HCT116 (cell line): ENCODE data around the gene PRR16. TPM values are rescaled to one million over a fixed set of nuclear protein-coding genes. Genes with fewer than 3 reads are reported as not detected.

Source experiments
- ATAC-seq: fragments of 200-7000 bp; cut with Tn5 transposase; 2 replicates; pipeline ENCODE4 v1.9.1; 2020; ENCODE audit warnings: mild to moderate bottlenecking, moderate library complexity
- BruUV-seq: library from RNA; stranded (reverse); fragments of 400-500 nt; replicated peaks from 2 replicates; lab custom pipeline; 2021; lab: Mats Ljungman, UMichigan
- CTCF ChIA-PET: fragments of 300-600 bp; sonication (Branson Sonifier 250); formaldehyde crosslinking; loops from one replicate; lab custom pipeline; 2021; ENCODE audit warnings: antibody characterized with exemption; lab: Charles Lee
- POLR2A ChIA-PET: fragments of 300-600, 350-600 bp; sonication (Branson Sonifier 250); formaldehyde crosslinking; loops from one replicate; lab custom pipeline; 2021; ENCODE audit warnings: antibody characterized with exemption; lab: Charles Lee
- RAD21 ChIA-PET, 2 experiments: fragments of 300-600 bp; sonication (Branson Sonifier 250); formaldehyde crosslinking; loops; one replicate each; lab custom pipeline; 2023; ENCODE audit warnings: low total read pairs in 2 of 2; ENCODE audit not compliant: uncharacterized antibody in 2 of 2, unreplicated experiment in 2 of 2, low non-redundant PET in 1 of 2; lab: Charles Lee
- DNase-seq: peaks from one replicate; pipeline ENCODE4 v3.0.0-alpha.2; 2010; ENCODE audit warnings: low read depth, low spot score
- H2AFZ ChIP-seq: fragments of 200-600 bp; shearing (Covaris generic), sonication (generic); 2 replicates; pipeline ENCODE4 v1.6.1; 2017; ENCODE audit warnings: low read depth, mixed run types, mixed read lengths, antibody characterized with exemption, low read length; ENCODE audit not compliant: poor library complexity, severe bottlenecking
- H3K27ac ChIP-seq: 2 replicates; pipeline ENCODE4 v1.5.1; 2012; ENCODE audit warnings: low read depth, low read length
- H3K27me3 ChIP-seq: fragments of 200-600 bp; sonication (generic); 2 replicates; pipeline ENCODE4 v1.6.1; 2016; ENCODE audit warnings: mixed run types, low read length, mixed read lengths; ENCODE audit not compliant: insufficient read depth
- H3K36me3 ChIP-seq, 2 experiments: fragments of 200-500 bp in 1 of 2; fragments of 200-600 bp in 1 of 2; sonication (Bioruptor generic) in 1 of 2; sonication (generic) in 1 of 2; 2 replicates each; pipeline versions ENCODE4 v1.5.1 to v1.6.1; 2014 to 2016; ENCODE audit warnings: low read length in 2 of 2, inconsistent platforms in 1 of 2, mixed read lengths in 1 of 2, mixed run types in 1 of 2; ENCODE audit not compliant: insufficient read depth in 2 of 2, control insufficient read depth in 1 of 2
- H3K4me1 ChIP-seq, 2 experiments: fragments of 200-600 bp in 1 of 2; sonication (generic) in 1 of 2; 2 replicates each; pipeline versions ENCODE4 v1.5.1 to v1.6.1; 2012 to 2017; ENCODE audit warnings: low read length in 2 of 2, inconsistent platforms in 1 of 2, mild to moderate bottlenecking in 1 of 2, mixed read lengths in 1 of 2, mixed run types in 1 of 2, moderate library complexity in 1 of 2; ENCODE audit not compliant: insufficient read depth in 2 of 2, control insufficient read depth in 1 of 2
- H3K4me2 ChIP-seq: fragments of 200-600 bp; sonication (generic); 2 replicates; pipeline ENCODE4 v1.6.1; 2017; ENCODE audit warnings: mixed run types, low read length, mixed read lengths
- H3K4me3 ChIP-seq, 2 experiments: fragments of 200-600 bp in 1 of 2; sonication (generic) in 1 of 2; replicated peaks in 1 of 2; 2 replicates each; pipeline ENCODE4 v1.5.1; 2011 to 2016; ENCODE audit warnings: low read length in 2 of 2, control low read depth in 1 of 2, low read depth in 1 of 2, mild to moderate bottlenecking in 1 of 2, mixed read lengths in 1 of 2, mixed run types in 1 of 2
- H3K79me2 ChIP-seq: fragments of 200-600 bp; sonication (generic); 2 replicates; pipeline ENCODE4 v1.6.1; 2017; ENCODE audit warnings: mild to moderate bottlenecking, mixed run types, low read length, moderate library complexity, mixed read lengths; ENCODE audit not compliant: insufficient read depth
- H3K9ac ChIP-seq: fragments of 200-600 bp; sonication (generic); 2 replicates; pipeline ENCODE4 v1.6.1; 2016; ENCODE audit warnings: low read length, mixed read lengths
- H3K9me2 ChIP-seq: fragments of 200-600 bp; sonication (generic), shearing (Covaris generic); 2 replicates; pipeline ENCODE4 v1.6.1; 2017; ENCODE audit warnings: mixed run types, mild to moderate bottlenecking, moderate library complexity; ENCODE audit not compliant: insufficient read depth
- H3K9me3 ChIP-seq, 2 experiments: fragments of 200-500 bp in 1 of 2; fragments of 200-600 bp in 1 of 2; sonication (Bioruptor generic) in 1 of 2; sonication (generic) in 1 of 2; 2 replicates each; pipeline ENCODE4 v1.6.1; 2014 to 2017; ENCODE audit warnings: low read length in 2 of 2, mixed read lengths in 2 of 2, inconsistent platforms in 1 of 2, low read depth in 1 of 2, mild to moderate bottlenecking in 1 of 2, mixed run types in 1 of 2, moderate library complexity in 1 of 2; ENCODE audit not compliant: control insufficient read depth in 1 of 2, insufficient read depth in 1 of 2
- H4K20me1 ChIP-seq: fragments of 200-600 bp; sonication (generic), shearing (Covaris generic); 2 replicates; pipeline ENCODE4 v1.6.1; 2017; ENCODE audit warnings: mixed run types, mild to moderate bottlenecking, moderate library complexity; ENCODE audit not compliant: insufficient read depth
- CBX3 ChIP-seq: IDR thresholded peaks from 2 replicates; pipeline ENCODE4 v1.6.1; 2012; ENCODE audit warnings: low read depth
- CEBPB ChIP-seq: IDR thresholded peaks from 2 replicates; pipeline ENCODE4 v1.6.1; 2012; ENCODE audit warnings: low read depth
- EGR1 ChIP-seq: IDR thresholded peaks from 2 replicates; pipeline ENCODE4 v1.6.1; 2012; ENCODE audit warnings: low read depth
- EZH2 ChIP-seq: fragments of 200-600 bp; sonication (generic); IDR thresholded peaks from 2 replicates; pipeline ENCODE4 v1.6.1; 2017; ENCODE audit warnings: antibody characterized with exemption, mixed run types
- JUND ChIP-seq: IDR thresholded peaks from 2 replicates; pipeline ENCODE4 v1.6.1; 2012
- POLR2AphosphoS5 ChIP-seq: IDR thresholded peaks from 2 replicates; pipeline ENCODE4 v1.6.1; 2011; ENCODE audit warnings: mild to moderate bottlenecking, low read depth, low read length, moderate library complexity
- YY1 ChIP-seq: IDR thresholded peaks from 2 replicates; pipeline ENCODE4 v1.6.1; 2011; ENCODE audit warnings: low read length, low read depth, moderate library complexity, mild to moderate bottlenecking; ENCODE audit not compliant: insufficient replicate concordance; ENCODE audit errors: extremely low read depth
- ZNF274 ChIP-seq: fragments of 200-500 bp; sonication (Bioruptor generic); IDR thresholded peaks from 2 replicates; pipeline ENCODE4 v1.6.1; 2014; ENCODE audit warnings: mild to moderate bottlenecking, low read depth, low read length, inconsistent platforms
- intact Hi-C: fragments of 100-400 bp; cut with micrococcal nuclease; formaldehyde crosslinking; loops from 2 replicates; pipeline ENCODE4 v1.10.0; 2022
- total RNA-seq: library from RNA; stranded (reverse); gene quantifications from one replicate; pipeline ENCODE4 v1.2.1, GENCODE V29; 2021; ENCODE audit not compliant: unreplicated experiment
- TF ChIP-seq, protein P1 (sequence below): IDR thresholded peaks from 2 replicates; pipeline ENCODE4 v1.6.1; 2011; ENCODE audit warnings: mild to moderate bottlenecking, low read length, moderate library complexity; ENCODE audit not compliant: insufficient replicate concordance; ENCODE audit errors: extremely low read depth
- TF ChIP-seq, protein P2 (sequence below): IDR thresholded peaks from 2 replicates; pipeline ENCODE4 v1.6.1; 2012; ENCODE audit warnings: low read depth

Gene PRR16
- total RNA-seq, 1 experiment from 2014 or later: 0.42 TPM

DNA sequence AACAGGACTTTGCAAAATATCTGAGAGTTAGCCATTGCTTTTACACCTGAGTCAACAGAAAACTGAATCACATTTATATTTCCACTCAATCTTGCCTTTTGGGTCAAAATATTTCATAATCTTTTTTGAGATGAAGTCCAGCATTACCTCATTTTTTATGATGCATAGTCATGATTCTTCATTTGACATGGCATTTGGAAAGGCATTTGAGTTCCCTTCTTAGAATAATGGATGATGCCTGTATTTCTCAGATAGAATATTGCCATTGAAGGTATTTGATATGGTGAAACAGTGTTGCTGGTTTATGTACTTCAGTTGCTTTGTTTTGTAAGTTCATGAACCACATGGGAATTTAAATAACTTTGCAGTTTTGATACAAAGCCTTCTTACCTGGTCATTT is 180.4 kb downstream of the PRR16 start:
- Histone ChIP-seq H3K27me3 (no peaks in the 10 kb centered on the region), H3K27ac (no peak overlapping the region), H3K36me3 (no peaks in the 10 kb centered on the region), H3K4me3 (no peak overlapping the region), H3K79me2 (no peaks in the 10 kb centered on the region), H4K20me1 (no peaks in the 10 kb centered on the region), H3K9me2 (no peaks in the 10 kb centered on the region), H3K9ac (no peak overlapping the region), H3K4me1 (no peaks in the 10 kb centered on the region), H2AFZ (no peak overlapping the region), H3K4me2 (no peak overlapping the region), H3K9me3 (no peaks in the 10 kb centered on the region)
- ChIA-PET CTCF (no interaction called here), RAD21 (no interaction called here), POLR2A (no interaction called here)
- ATAC-seq (no peak), DNase-seq (no peak)
- BruUV-seq: no TSS peak
- TF ChIP-seq, protein P1, sequence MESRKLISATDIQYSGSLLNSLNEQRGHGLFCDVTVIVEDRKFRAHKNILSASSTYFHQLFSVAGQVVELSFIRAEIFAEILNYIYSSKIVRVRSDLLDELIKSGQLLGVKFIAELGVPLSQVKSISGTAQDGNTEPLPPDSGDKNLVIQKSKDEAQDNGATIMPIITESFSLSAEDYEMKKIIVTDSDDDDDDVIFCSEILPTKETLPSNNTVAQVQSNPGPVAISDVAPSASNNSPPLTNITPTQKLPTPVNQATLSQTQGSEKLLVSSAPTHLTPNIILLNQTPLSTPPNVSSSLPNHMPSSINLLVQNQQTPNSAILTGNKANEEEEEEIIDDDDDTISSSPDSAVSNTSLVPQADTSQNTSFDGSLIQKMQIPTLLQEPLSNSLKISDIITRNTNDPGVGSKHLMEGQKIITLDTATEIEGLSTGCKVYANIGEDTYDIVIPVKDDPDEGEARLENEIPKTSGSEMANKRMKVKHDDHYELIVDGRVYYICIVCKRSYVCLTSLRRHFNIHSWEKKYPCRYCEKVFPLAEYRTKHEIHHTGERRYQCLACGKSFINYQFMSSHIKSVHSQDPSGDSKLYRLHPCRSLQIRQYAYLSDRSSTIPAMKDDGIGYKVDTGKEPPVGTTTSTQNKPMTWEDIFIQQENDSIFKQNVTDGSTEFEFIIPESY: no peak
- TF ChIP-seq, protein P2, sequence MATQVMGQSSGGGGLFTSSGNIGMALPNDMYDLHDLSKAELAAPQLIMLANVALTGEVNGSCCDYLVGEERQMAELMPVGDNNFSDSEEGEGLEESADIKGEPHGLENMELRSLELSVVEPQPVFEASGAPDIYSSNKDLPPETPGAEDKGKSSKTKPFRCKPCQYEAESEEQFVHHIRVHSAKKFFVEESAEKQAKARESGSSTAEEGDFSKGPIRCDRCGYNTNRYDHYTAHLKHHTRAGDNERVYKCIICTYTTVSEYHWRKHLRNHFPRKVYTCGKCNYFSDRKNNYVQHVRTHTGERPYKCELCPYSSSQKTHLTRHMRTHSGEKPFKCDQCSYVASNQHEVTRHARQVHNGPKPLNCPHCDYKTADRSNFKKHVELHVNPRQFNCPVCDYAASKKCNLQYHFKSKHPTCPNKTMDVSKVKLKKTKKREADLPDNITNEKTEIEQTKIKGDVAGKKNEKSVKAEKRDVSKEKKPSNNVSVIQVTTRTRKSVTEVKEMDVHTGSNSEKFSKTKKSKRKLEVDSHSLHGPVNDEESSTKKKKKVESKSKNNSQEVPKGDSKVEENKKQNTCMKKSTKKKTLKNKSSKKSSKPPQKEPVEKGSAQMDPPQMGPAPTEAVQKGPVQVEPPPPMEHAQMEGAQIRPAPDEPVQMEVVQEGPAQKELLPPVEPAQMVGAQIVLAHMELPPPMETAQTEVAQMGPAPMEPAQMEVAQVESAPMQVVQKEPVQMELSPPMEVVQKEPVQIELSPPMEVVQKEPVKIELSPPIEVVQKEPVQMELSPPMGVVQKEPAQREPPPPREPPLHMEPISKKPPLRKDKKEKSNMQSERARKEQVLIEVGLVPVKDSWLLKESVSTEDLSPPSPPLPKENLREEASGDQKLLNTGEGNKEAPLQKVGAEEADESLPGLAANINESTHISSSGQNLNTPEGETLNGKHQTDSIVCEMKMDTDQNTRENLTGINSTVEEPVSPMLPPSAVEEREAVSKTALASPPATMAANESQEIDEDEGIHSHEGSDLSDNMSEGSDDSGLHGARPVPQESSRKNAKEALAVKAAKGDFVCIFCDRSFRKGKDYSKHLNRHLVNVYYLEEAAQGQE: no peak
- TF ChIP-seq YY1 (no peak), CEBPB (no peak), POLR2AphosphoS5 (no peak), EZH2 (no peak), CBX3 (no peak), ZNF274 (no peak), JUND (no peak), EGR1 (no peak)
- intact Hi-C loops: no loop called here
